T-cell (primary cell): ENCODE data around the gene DDX19B. TPM values are rescaled to one million over a fixed set of nuclear protein-coding genes. Genes with fewer than 3 reads are reported as not detected.
"Not testable (repeated sequence)": the region's sequence is repeated elsewhere in the genome, so short reads cannot be mapped to it uniquely, and the experiment has no call there.

ENCODE experiments used
- ATAC-seq, 4 experiments: fragments of 200-7000 bp in 3 of 4; fragments of 150-1000 bp in 1 of 4; cut with Tn5 transposase; replicated peaks in 1 of 4; 1 replicate in 3 of 4; 2 replicates in 1 of 4; pipeline ENCODE4 v1.10.0; 2021; ENCODE audit warnings: moderate library complexity in 3 of 4, mild to moderate bottlenecking in 2 of 4, moderate number of reproducible peaks in 1 of 4
- CTCF ChIA-PET, 2 donors: fragments of 300-600 bp; sonication (Branson Sonifier 250); formaldehyde crosslinking; loops; one replicate each; lab custom pipeline; 2022; ENCODE audit warnings: antibody characterized with exemption in 2 of 2; lab: Charles Lee
- POLR2A ChIA-PET, 2 donors: fragments of 300-600 bp; sonication (Branson Sonifier 250); formaldehyde crosslinking; loops; one replicate each; lab custom pipeline; 2022; ENCODE audit warnings: antibody characterized with exemption in 2 of 2; lab: Charles Lee
- DNase-seq, 35 experiments: peaks; one replicate each; pipeline versions ENCODE4 v3.0.0 to v3.0.0-alpha.2; 2013 to 2023
- H3K27ac ChIP-seq: one replicate; pipeline ENCODE4 v1.5.1; 2013; ENCODE audit warnings: low read length
- H3K27me3 ChIP-seq, 2 experiments: replicated peaks in 1 of 2; 1 replicate in 1 of 2; 2 replicates in 1 of 2; pipeline versions ENCODE4 v1.6.1 to v1.7.0; 2013; ENCODE audit warnings: low read length in 1 of 2, mixed read lengths in 1 of 2; ENCODE audit not compliant: control insufficient read depth in 2 of 2, insufficient read depth in 2 of 2; ENCODE audit errors: extremely low read depth in 1 of 2
- H3K36me3 ChIP-seq, 2 donors: 1 replicate in 1 of 2; 2 replicates in 1 of 2; pipeline versions ENCODE4 v1.6.1 to v1.7.0; 2013; ENCODE audit warnings: low read length in 1 of 2; ENCODE audit not compliant: control insufficient read depth in 2 of 2, insufficient read depth in 1 of 2; ENCODE audit errors: extremely low read depth in 1 of 2
- H3K4me1 ChIP-seq, 2 experiments: 1 replicate in 1 of 2; 2 replicates in 1 of 2; pipeline versions ENCODE4 v1.6.1 to v1.7.0; 2013; ENCODE audit warnings: low read length in 2 of 2, mixed read lengths in 1 of 2; ENCODE audit not compliant: insufficient read depth in 2 of 2, control insufficient read depth in 1 of 2; ENCODE audit errors: extremely low read depth in 1 of 2
- H3K4me3 ChIP-seq, 2 donors: 1 replicate in 1 of 2; 2 replicates in 1 of 2; pipeline versions ENCODE4 v1.5.1 to v1.7.0; 2013; ENCODE audit warnings: mild to moderate bottlenecking in 2 of 2, low read length in 1 of 2, moderate library complexity in 1 of 2; ENCODE audit not compliant: control insufficient read depth in 1 of 2; ENCODE audit errors: extremely low read depth in 1 of 2
- H3K9me3 ChIP-seq: 2 replicates; pipeline ENCODE4 v1.7.0; 2013
- H3K27ac Mint-ChIP-seq, 2 donors: one replicate each; pipeline ENCODE4 v1.8.0; 2020 to 2021; ENCODE audit warnings: mild to moderate bottlenecking in 2 of 2, mixed read lengths in 2 of 2
- H3K27me3 Mint-ChIP-seq, 2 donors: one replicate each; pipeline ENCODE4 v1.8.0; 2021 to 2022; ENCODE audit warnings: mixed read lengths in 2 of 2
- H3K36me3 Mint-ChIP-seq: one replicate; pipeline ENCODE4 v1.8.0; 2021; ENCODE audit warnings: mixed read lengths
- H3K4me1 Mint-ChIP-seq, 3 donors: one replicate each; pipeline ENCODE4 v1.8.0; 2020 to 2022; ENCODE audit warnings: mixed read lengths in 3 of 3, mild to moderate bottlenecking in 1 of 3
- H3K4me3 Mint-ChIP-seq, 3 donors: one replicate each; pipeline ENCODE4 v1.8.0; 2020 to 2022; ENCODE audit warnings: mild to moderate bottlenecking in 3 of 3, mixed read lengths in 3 of 3, moderate library complexity in 3 of 3
- H3K9me3 Mint-ChIP-seq, 3 donors: one replicate each; pipeline ENCODE4 v1.8.0; 2020 to 2022; ENCODE audit warnings: mixed read lengths in 3 of 3
- WGBS: methylation state at CpG from one replicate; pipeline ENCODE4 v1.1.5; 2013; ENCODE audit warnings: missing lambda C conversion rate; ENCODE audit not compliant: insufficient coverage; 5-methylcytosine and 5-hydroxymethylcytosine counted together
- total RNA-seq, 35 experiments: library from RNA in 6 of 35; stranded (reverse) in 6 of 35; fragments of 120-200 nt in 1 of 35; gene quantifications; one replicate each; pipeline versions ENCODE4 v1.2.1 to v1.2.4 and lab custom pipeline; 2013 to 2026

Gene DDX19B
- total RNA-seq, 5 donors from 2014 or later (not counting 1 experiment from before 2014, with no cell fraction given) = 26.4 to 37.4 (median 33.2) TPM

- POLR2A ChIA-PET = no interaction called here
These were observed 40.0 kb upstream of the DDX19B start for GRCh38 chr16:70258946-70259345.

DNA sequence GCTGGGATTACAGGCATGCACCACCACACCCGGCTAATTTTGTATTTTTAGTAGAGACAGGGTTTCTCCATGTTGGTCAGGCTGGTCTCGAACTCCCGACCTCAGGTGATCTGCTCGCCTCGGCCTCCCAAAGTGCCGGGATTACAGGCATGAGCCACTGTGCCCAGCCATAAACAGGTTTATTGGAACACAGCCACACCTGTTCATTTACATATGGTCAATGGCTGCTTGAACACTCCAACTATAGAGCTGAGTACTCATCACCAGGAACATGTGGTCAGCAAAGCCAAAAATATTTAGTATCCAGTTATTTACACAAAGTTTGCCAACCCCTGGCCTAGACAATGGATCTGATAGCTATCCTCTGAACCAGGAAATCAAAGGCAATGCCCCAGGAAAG lies 39.1 kb upstream of the DDX19B start:
- WGBS = 100% methylated on average over 3 of the region's 6 CpGs
- H3K27ac ChIP-seq, H3K27me3 ChIP-seq, H3K4me1 Mint-ChIP-seq, DNase-seq, H3K27ac Mint-ChIP-seq, H3K4me1 ChIP-seq, H3K9me3 Mint-ChIP-seq, H3K9me3 ChIP-seq, H3K4me3 Mint-ChIP-seq, CTCF ChIA-PET, H3K27me3 Mint-ChIP-seq, H3K4me3 ChIP-seq, ATAC-seq: not testable (repeated sequence)
- H3K36me3 ChIP-seq = peaks cover 23 to 84% of the 10 kb centered on the region in 2 donors
- POLR2A ChIA-PET = interaction anchor here in 1 of 2 donors (0.6 kb wide), 1 partner anchor 52 kb away, joined by 3 read pairs; no protein-coding TSS in a partner anchor
- H3K36me3 Mint-ChIP-seq = peaks cover 47% of the 10 kb centered on the region

More at GRCh38 chr16:70258946-70259345, 40.0 kb upstream of the DDX19B start:
- WGBS = 100% methylated on average over 4 of the region's 10 CpGs
- ATAC-seq = no peak
- Mint-ChIP-seq H3K4me3 (no peak overlapping the region), H3K27ac (no peak overlapping the region), H3K9me3 (no peaks in the 10 kb centered on the region), H3K4me1 (no peaks in the 10 kb centered on the region), H3K27me3 (no peaks in the 10 kb centered on the region), H3K36me3 (peaks cover 42% of the 10 kb centered on the region)
- Histone ChIP-seq H3K27me3 (no peaks in the 10 kb centered on the region), H3K27ac (no peak overlapping the region), H3K4me3 (no peak overlapping the region), H3K4me1 (no peaks in the 10 kb centered on the region), H3K9me3 (no peaks in the 10 kb centered on the region), H3K36me3 (peaks cover 27 to 88% of the 10 kb centered on the region in 2 donors)
- no peak for DNase-seq
- CTCF ChIA-PET = no interaction called here

DNA sequence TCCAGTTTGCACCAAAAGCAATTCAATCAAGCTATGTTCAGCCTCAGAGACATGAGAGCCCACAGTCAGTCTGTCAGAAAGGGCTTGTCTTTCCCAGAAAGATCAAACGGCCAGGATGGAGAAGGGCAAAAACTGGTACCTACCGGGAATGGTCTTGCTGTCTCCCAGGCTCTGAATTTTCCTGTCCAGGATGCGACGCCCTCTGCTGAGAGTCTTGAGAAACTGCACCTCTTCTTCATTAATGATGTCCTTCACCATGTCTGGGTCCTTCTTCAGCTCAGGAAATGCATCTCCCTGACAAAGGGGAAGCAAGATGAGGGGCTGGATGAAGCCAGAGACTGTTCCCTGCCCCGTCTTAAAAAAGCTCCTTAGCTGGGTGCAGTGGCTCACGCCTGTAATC lies 31.5 kb upstream of the DDX19B start:
- Histone ChIP-seq H3K27ac (no peak overlapping the region), H3K9me3 (no peaks in the 10 kb centered on the region), H3K36me3 (peaks cover 35 to 71% of the 10 kb centered on the region in 2 donors), H3K4me1 (no peaks in the 10 kb centered on the region), H3K4me3 (no peak overlapping the region), H3K27me3 (no peaks in the 10 kb centered on the region)
- ATAC-seq = no peak
- no peak overlapping the region for H3K4me3 Mint-ChIP-seq
- no peaks in the 10 kb centered on the region for H3K9me3 Mint-ChIP-seq
- CTCF ChIA-PET = interaction anchor here (0.6 to 1.1 kb wide), 3 partner anchors 17 to 300 kb away, joined by 3 to 4 read pairs (median 4); no protein-coding TSS in a partner anchor
- 67% methylated on average over 2 of the region's 6 CpGs for WGBS
- POLR2A ChIA-PET = no interaction called here
- no peaks in the 10 kb centered on the region for H3K4me1 Mint-ChIP-seq
- H3K27me3 Mint-ChIP-seq = no peaks in the 10 kb centered on the region
- H3K27ac Mint-ChIP-seq = peak overlapping the region in 1 of 2 donors; percentile 44
- peaks cover 57% of the 10 kb centered on the region for H3K36me3 Mint-ChIP-seq
- DNase-seq = peak in 8 of 35 experiments; percentile 9 to 57 (median 18)

DNA sequence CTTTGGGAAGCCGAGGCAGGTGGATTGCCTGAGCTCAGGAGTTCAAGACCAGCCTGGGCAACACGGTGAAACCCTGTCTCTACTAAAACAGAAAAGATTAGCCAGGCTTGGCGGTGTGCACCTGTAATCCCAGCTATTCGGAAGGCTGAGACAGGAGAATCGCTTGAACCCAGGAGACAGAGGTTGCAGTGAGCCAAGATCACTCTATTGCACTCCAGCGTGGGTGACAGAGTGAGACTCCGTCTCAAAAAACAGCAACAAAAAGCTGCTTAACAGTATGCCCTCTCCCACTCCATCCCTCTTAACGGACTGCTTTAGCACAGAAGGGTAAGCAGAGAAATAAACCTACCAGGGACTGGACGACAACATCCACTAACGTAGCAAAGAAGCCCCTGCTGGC lies 31.1 kb upstream of the DDX19B start:
- H3K36me3 Mint-ChIP-seq = peaks cover 57% of the 10 kb centered on the region
- ATAC-seq, H3K4me3 Mint-ChIP-seq, H3K27ac Mint-ChIP-seq, H3K4me3 ChIP-seq, H3K4me1 ChIP-seq, H3K27me3 ChIP-seq, POLR2A ChIA-PET, H3K27ac ChIP-seq, H3K4me1 Mint-ChIP-seq, DNase-seq, H3K9me3 ChIP-seq, H3K9me3 Mint-ChIP-seq, H3K27me3 Mint-ChIP-seq: not testable (repeated sequence)
- WGBS = 94% methylated on average over 10 of the region's 10 CpGs
- CTCF ChIA-PET = interaction anchor here (0.7 to 1.1 kb wide), 2 partner anchors 17 to 82 kb away, joined by 4 read pairs; no protein-coding TSS in a partner anchor
- H3K36me3 ChIP-seq = peaks cover 35 to 74% of the 10 kb centered on the region in 2 donors

GRCh38 chr16:70269471-70269870 lies 29.5 kb upstream of the DDX19B start:
- Histone ChIP-seq H3K27ac (no peak overlapping the region), H3K4me3 (no peak overlapping the region), H3K9me3 (no peaks in the 10 kb centered on the region), H3K4me1 (no peaks in the 10 kb centered on the region), H3K27me3 (no peaks in the 10 kb centered on the region), H3K36me3 (peaks cover 30 to 66% of the 10 kb centered on the region in 2 donors)
- H3K36me3 Mint-ChIP-seq = peaks cover 58% of the 10 kb centered on the region
- ChIA-PET CTCF (no interaction called here), POLR2A (no interaction called here)
- H3K27me3 Mint-ChIP-seq = no peaks in the 10 kb centered on the region
- DNase-seq = no peak
- no peak for ATAC-seq
- no peak overlapping the region for H3K4me3 Mint-ChIP-seq
- 88% methylated on average over 9 of the region's 12 CpGs for WGBS
- no peak overlapping the region for H3K27ac Mint-ChIP-seq
- H3K4me1 Mint-ChIP-seq = no peaks in the 10 kb centered on the region
- no peaks in the 10 kb centered on the region for H3K9me3 Mint-ChIP-seq

DNA sequence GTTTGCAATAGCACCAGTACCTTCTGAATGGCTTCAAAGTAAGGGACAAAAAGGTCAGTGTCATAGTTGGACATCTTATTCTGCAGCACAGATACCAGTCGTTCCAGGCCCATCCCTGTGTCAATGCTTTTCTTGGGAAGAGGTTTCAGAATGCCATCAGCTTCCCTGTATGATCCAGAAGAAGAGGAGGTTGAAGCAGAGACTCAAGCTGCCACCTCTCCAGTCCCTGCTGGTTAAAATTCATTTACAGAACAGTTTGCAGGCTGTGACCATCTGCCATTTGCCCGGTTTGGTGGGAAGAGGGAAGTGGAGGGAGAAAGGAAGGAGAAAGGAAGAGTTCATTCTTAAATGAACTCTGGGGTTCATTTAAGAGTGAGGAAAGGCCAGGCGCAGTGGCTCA lies 28.8 kb upstream of the DDX19B start:
- no peaks in the 10 kb centered on the region for H3K9me3 ChIP-seq
- H3K36me3 ChIP-seq = peaks cover 25 to 59% of the 10 kb centered on the region in 2 donors
- H3K4me3 ChIP-seq = no peak overlapping the region
- Mint-ChIP-seq H3K9me3 (no peaks in the 10 kb centered on the region), H3K27ac (no peak overlapping the region), H3K36me3 (peaks cover 56% of the 10 kb centered on the region), H3K4me3 (no peak overlapping the region), H3K27me3 (no peaks in the 10 kb centered on the region), H3K4me1 (no peaks in the 10 kb centered on the region)
- DNase-seq (no peak), ATAC-seq (no peak)
- no peaks in the 10 kb centered on the region for H3K4me1 ChIP-seq
- H3K27me3 ChIP-seq = no peaks in the 10 kb centered on the region
- ChIA-PET CTCF (interaction anchor here in 1 of 2 donors (0.8 kb wide), 1 partner anchor 67 kb away, joined by 4 read pairs; no protein-coding TSS in a partner anchor), POLR2A (no interaction called here)
- no CpG with 5 or more reads among the region's 3 CpGs for WGBS
- no peak overlapping the region for H3K27ac ChIP-seq
